WTC11 (cell line): ENCODE measurements around the gene POLR2C.

Experiments used
- CBFB ChIP-seq: sonication (generic); formaldehyde crosslinking; IDR thresholded peaks from 2 replicates; pipeline ENCODE4 v1.8.1; 2022; ENCODE audit warnings: mild to moderate bottlenecking, low read depth, missing genetic modification reagents
- GABPB1 ChIP-seq: sonication (generic); formaldehyde crosslinking; IDR thresholded peaks from 2 replicates; pipeline ENCODE4 v1.8.1; 2023; ENCODE audit warnings: mild to moderate bottlenecking, missing genetic modification reagents
- TCF7 ChIP-seq: sonication (generic); formaldehyde crosslinking; IDR thresholded peaks from 2 replicates; pipeline ENCODE4 v1.8.0; 2022; ENCODE audit warnings: mild to moderate bottlenecking, low read depth, missing genetic modification reagents, moderate library complexity
- TF ChIP-seq, protein P1 (sequence below): fragments of 200-600 bp; IDR thresholded peaks from 2 replicates; pipeline ENCODE4 v1.8.0; 2022; ENCODE audit warnings: antibody characterized with exemption

DNA sequence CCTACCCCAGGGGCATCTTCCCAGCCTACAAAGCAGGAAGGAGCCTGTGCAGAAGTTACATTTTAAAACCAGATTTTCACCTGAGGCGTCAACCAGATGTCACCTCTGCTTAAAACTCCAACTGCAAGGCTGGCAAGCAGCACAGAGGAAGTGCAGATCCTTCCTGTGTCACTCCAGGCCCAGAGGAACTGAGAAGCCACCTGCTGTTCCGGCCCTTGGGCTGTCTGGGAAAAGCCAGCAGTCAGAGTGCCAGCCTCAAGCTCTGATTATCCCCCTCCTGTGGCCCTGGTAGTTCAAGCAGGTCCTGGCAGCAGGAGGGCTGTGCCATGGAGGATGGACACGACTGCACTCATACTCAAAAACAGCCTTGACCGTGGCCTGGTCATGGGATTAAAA lies 10.2 kb downstream of the POLR2C start:
- TF ChIP-seq TCF7, result no peak
- TF ChIP-seq, protein P1, sequence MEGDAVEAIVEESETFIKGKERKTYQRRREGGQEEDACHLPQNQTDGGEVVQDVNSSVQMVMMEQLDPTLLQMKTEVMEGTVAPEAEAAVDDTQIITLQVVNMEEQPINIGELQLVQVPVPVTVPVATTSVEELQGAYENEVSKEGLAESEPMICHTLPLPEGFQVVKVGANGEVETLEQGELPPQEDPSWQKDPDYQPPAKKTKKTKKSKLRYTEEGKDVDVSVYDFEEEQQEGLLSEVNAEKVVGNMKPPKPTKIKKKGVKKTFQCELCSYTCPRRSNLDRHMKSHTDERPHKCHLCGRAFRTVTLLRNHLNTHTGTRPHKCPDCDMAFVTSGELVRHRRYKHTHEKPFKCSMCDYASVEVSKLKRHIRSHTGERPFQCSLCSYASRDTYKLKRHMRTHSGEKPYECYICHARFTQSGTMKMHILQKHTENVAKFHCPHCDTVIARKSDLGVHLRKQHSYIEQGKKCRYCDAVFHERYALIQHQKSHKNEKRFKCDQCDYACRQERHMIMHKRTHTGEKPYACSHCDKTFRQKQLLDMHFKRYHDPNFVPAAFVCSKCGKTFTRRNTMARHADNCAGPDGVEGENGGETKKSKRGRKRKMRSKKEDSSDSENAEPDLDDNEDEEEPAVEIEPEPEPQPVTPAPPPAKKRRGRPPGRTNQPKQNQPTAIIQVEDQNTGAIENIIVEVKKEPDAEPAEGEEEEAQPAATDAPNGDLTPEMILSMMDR, result no peak
- no peak for TF ChIP-seq CBFB (CRISPR knock-in tag)
- no peak for TF ChIP-seq GABPB1
